ENCODE measurements around the gene CREG2.

Gene CREG2

GRCh38 chr2:101310834-101311695 is 76.2 kb downstream of the CREG2 start:
- FAIRE-seq: no peak
- DNase-seq (ENCODE audit: insufficient read length, low spot score): no peak

GRCh38 chr2:101310090-101310833 is 77.0 kb downstream of the CREG2 start:
- no peak for DNase-seq (ENCODE audit: insufficient read length, low spot score)
- FAIRE-seq: no peak

- FAIRE-seq: peak; percentile 87
- DNase-seq (ENCODE audit: insufficient read length, low spot score): peak; percentile 99
These were observed 78.7 kb downstream of the CREG2 start, which contains the start of gene RNF149 for GRCh38 chr2:101308432-101309210. Gene RNF149 (minus strand): TSS chr2:101308701. CDS start chr2:101308588, 113 bp downstream.

- DNase-seq (ENCODE audit: insufficient read length, low spot score): no peak
- no peak for FAIRE-seq
These were observed 79.3 kb downstream of the CREG2 start for GRCh38 chr2:101307950-101308431.

- DNase-seq (ENCODE audit: insufficient read length, low spot score) (no peak), FAIRE-seq (no peak)
These were observed 79.8 kb downstream of the CREG2 start for GRCh38 chr2:101307503-101307902.

GRCh38 chr2:101306410-101306809 is 80.9 kb downstream of the CREG2 start:
- no peak for FAIRE-seq

GRCh38 chr2:101305492-101306078 is 81.7 kb downstream of the CREG2 start:
- FAIRE-seq (no peak), DNase-seq (ENCODE audit: insufficient read length, low spot score) (no peak)

More at GRCh38 chr2:101306410-101306809, 80.9 kb downstream of the CREG2 start:
- no peak for DNase-seq (ENCODE audit: insufficient read length, low spot score)

- no peak for FAIRE-seq
- no peak for DNase-seq (ENCODE audit: insufficient read length, low spot score)
These were observed 82.3 kb downstream of the CREG2 start for GRCh38 chr2:101305035-101305434.

GRCh38 chr2:101303688-101304087 is 83.6 kb downstream of the CREG2 start:
- DNase-seq (ENCODE audit: insufficient read length, low spot score) (no peak), FAIRE-seq (no peak)

- DNase-seq (ENCODE audit: insufficient read length, low spot score): no peak
- FAIRE-seq: no peak
These were observed 85.3 kb downstream of the CREG2 start for GRCh38 chr2:101302016-101302415.

GRCh38 chr2:101300836-101301235 is 86.5 kb downstream of the CREG2 start:
- DNase-seq (ENCODE audit: insufficient read length, low spot score): no peak
- FAIRE-seq: no peak

GRCh38 chr2:101300164-101300563 is 87.1 kb downstream of the CREG2 start:
- DNase-seq (ENCODE audit: insufficient read length, low spot score) (no peak), FAIRE-seq (no peak)

GRCh38 chr2:101299604-101300003 is 87.7 kb downstream of the CREG2 start:
- DNase-seq (ENCODE audit: insufficient read length, low spot score): no peak

GRCh38 chr2:101297383-101297782 is 89.9 kb downstream of the CREG2 start:
- no peak for FAIRE-seq
- no peak for DNase-seq (ENCODE audit: insufficient read length, low spot score)

More at GRCh38 chr2:101299604-101300003, 87.7 kb downstream of the CREG2 start:
- FAIRE-seq: no peak

GRCh38 chr2:101296371-101296770 is 90.9 kb downstream of the CREG2 start:
- DNase-seq (ENCODE audit: insufficient read length, low spot score): no peak
- no peak for FAIRE-seq

- no peak for DNase-seq (ENCODE audit: insufficient read length, low spot score)
- no peak for FAIRE-seq
These were observed 91.4 kb downstream of the CREG2 start for GRCh38 chr2:101295895-101296294.

Measured in HTR-8/SVneo (cell line).